ENCODE results near the gene SGPP2.

SGPP2 gene

GRCh38 chr2:222591661-222592060 is 167.3 kb downstream of the SGPP2 start:
- no peak for DNase-seq

DNA sequence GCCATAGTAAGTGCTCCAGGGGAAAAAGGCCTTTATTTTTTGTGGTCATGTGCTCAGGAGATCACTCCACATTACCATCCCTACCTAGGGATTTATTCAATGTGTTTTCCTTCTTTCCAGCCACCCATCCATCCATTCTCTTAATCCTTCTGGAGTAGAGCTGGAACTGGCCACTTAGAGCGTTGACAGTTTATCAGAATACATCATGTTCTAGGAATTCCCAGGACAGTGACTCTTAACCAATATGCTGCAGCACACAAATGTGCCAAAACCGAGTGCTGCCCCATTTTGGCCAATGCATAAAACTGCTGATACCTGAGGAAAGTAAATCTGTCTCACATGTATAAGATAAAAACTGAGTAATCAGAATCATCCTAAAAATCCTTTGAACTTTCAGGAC is 167.8 kb downstream of the SGPP2 start:
- no peak for DNase-seq

- no peak for DNase-seq
Observed at GRCh38 chr2:222594679-222595078, 170.3 kb downstream of the SGPP2 start.

GRCh38 chr2:222595581-222595980 is 171.2 kb downstream of the SGPP2 start:
- DNase-seq = no peak

GRCh38 chr2:222598611-222599010 is 174.3 kb downstream of the SGPP2 start:
- DNase-seq = no peak

- no peak for DNase-seq
Observed at GRCh38 chr2:222603501-222603900, 179.2 kb downstream of the SGPP2 start.

DNA sequence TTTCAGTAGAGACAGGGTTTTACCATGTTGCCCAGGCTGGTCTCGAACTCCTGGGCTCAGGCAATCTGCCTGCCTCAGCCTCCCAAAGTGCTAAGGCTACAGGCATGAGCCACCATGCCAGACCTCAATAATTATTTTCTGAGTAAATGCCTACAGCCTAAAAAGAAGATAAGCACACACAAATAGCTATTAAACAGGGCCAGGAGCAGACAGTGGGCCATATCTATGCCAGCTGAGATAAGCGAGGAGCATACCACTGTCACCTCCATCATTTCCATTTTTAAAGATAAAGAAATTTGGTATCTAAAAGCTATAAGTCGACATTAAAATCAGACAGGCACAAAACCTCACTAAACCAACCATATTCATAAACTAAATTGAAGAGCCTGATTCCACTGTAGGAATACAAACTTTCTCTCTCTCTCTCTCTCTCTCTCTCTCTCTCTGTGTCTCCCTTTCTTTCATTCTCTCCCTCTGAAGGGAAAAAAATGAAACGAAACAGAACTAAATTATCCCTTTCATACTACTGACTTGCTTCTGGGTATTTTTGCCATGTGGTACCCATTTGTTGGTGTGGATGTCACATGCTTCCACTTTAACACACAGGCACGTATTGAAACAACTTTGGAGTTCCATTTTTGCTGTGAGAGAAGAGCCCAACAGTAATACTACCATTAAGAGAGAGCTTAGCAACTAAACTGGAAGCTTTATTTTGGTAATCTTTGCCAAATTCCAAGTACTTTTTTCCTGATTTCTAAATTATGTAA is 180.6 kb downstream of the SGPP2 start:
- no peak for DNase-seq

DNA sequence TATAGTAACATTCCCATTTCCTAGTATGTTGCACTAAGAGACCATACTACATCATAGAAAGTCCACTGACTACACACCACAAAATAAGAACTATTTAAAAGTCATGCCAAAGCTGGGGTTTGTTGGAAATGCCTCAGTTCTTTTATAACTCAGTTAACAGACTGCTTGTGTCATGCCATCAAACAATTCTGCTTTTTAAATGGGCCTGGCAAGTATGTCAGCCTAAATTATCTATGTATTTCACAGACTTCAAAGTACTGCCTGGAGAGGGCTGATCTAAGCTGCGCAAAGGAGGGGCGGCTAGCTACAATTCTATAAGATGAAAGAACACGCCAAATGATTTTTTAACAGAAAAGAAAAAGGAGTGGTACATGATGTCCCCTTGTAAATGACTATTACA is 182.0 kb downstream of the SGPP2 start:
- no peak for DNase-seq

- no peak for DNase-seq
Observed at GRCh38 chr2:222608081-222608480, 183.7 kb downstream of the SGPP2 start.

GRCh38 chr2:222609381-222609780 is 185.0 kb downstream of the SGPP2 start:
- DNase-seq = no peak
